GM12878 (cell line): ENCODE measurements around the gene SLC25A26. TPM values are rescaled to one million over a fixed set of nuclear protein-coding genes. Genes with fewer than 3 reads are reported as not detected.

Source experiments
- CREB1 ChIP-seq: IDR thresholded peaks from 2 replicates; pipeline ENCODE4 v1.6.1; 2012; ENCODE audit warnings: low read depth, mild to moderate bottlenecking, inconsistent platforms
- ETV6 ChIP-seq, 2 experiments: fragments of 450-650 bp in 1 of 2; IDR thresholded peaks in 1 of 2; conservative IDR thresholded peaks in 1 of 2; 2 replicates each; pipeline ENCODE4 v1.6.1; 2014; ENCODE audit warnings: antibody characterized with exemption in 1 of 2, borderline replicate concordance in 1 of 2, low read depth in 1 of 2, mild to moderate bottlenecking in 1 of 2, moderate library complexity in 1 of 2
- HDGF ChIP-seq: fragments of 450-650 bp; IDR thresholded peaks from 2 replicates; pipeline ENCODE4 v1.6.1; 2016; ENCODE audit warnings: antibody characterized with exemption
- IKZF2 ChIP-seq, 2 experiments: fragments of 450-650 bp; IDR thresholded peaks; 2 replicates each; pipeline ENCODE4 v1.6.1; 2017; ENCODE audit warnings: mild to moderate bottlenecking in 2 of 2, moderate library complexity in 2 of 2
- NBN ChIP-seq: fragments of 450-650 bp; IDR thresholded peaks from 2 replicates; pipeline ENCODE4 v1.6.1; 2016
- SUZ12 ChIP-seq: fragments of 200-600 bp; sonication (generic); IDR thresholded peaks from one replicate; pipeline ENCODE4 v1.6.1; 2018; ENCODE audit warnings: antibody characterized with exemption, mild to moderate bottlenecking; ENCODE audit not compliant: unreplicated experiment
- polyA plus RNA-seq, 11 experiments: library from polyadenylated mRNA; depleted of rRNA in 4 of 11; unstranded in 6 of 11; stranded (reverse) in 5 of 11; fragments of >200 nt; fragmentation: Nextera tagmentation in 4 of 11; fragmentation: Illumina TruSeq in 1 of 11; extraction: Ambion mirVana in 4 of 11; extraction: Trizol in 1 of 11; gene quantifications; 1 replicate in 1 of 11; 2 replicates in 10 of 11; pipeline versions ENCODE4 v1.2.1 to v1.2.3, GENCODE V29; 2011 to 2016; ENCODE audit warnings: inconsistent platforms in 2 of 11, missing spikeins in 2 of 11, low read depth in 1 of 11
- total RNA-seq, 4 experiments: library from RNA; depleted of rRNA in 3 of 4; stranded (reverse); fragments of >200 nt in 3 of 4; fragmentation: Illumina TruSeq in 1 of 4; extraction: Trizol in 1 of 4; gene quantifications; 2 replicates each; pipeline versions ENCODE4 v1.2.1 to v1.2.3, GENCODE V29; 2013 to 2021
- TF ChIP-seq, protein P1 (sequence below): IDR thresholded peaks from 2 replicates; pipeline ENCODE4 v1.6.1; 2012; ENCODE audit warnings: low read length, inconsistent platforms
- TF ChIP-seq, protein P2 (sequence below): fragments of 450-650 bp; IDR thresholded peaks from 2 replicates; pipeline ENCODE4 v1.6.1; 2017; ENCODE audit warnings: mild to moderate bottlenecking, moderate library complexity
- TF ChIP-seq, protein P3 (sequence below): fragments of 450-650 bp; IDR thresholded peaks from 2 replicates; pipeline ENCODE4 v1.6.1; 2017; ENCODE audit warnings: borderline replicate concordance
- TF ChIP-seq, protein P4 (sequence below): fragments of 450-650 bp; IDR thresholded peaks from 2 replicates; pipeline ENCODE4 v1.6.1; 2016; ENCODE audit warnings: mild to moderate bottlenecking
- TF ChIP-seq, protein P5 (sequence below): fragments of 450-650 bp; IDR thresholded peaks from 2 replicates; pipeline ENCODE4 v1.6.1; 2016; ENCODE audit warnings: mild to moderate bottlenecking

The SLC25A26 gene
- total and polyA plus RNA-seq, 10 of the 15 experiments (the other 5 are each of a cell fraction or from before 2014, with no cell fraction given), result 14.6 to 49.7 (median 24.9) TPM

DNA sequence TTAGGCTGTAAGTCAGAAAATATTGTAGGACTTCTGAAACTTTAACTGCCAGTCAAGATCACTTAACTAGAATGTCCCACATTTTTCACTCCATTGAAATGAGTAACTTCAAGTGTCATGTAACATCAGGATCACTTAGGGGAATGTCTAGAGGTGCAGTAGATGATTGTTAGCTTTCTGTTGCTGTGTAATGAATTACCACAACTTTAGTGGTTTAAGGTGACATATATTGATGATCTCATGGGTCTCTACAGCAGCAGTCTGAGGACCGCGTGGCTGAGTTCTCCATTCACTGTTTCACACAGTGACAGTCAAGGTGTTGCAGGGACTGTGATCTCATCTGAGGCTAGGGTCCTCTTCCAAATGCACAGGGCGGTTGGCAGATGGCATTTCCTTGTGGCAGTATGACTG, 82.7 kb downstream of the SLC25A26 start (continued):
- TF ChIP-seq CREB1 (peak; percentile 50; the same call in 1 of the 2 replicates), NBN (no peak), HDGF (no peak), ETV6 (conservative IDR thresholded peaks at IDR 0.05 in 1 of 2, IDR thresholded peaks at IDR 0.05 in 1 of 2; ENCODE audit: borderline replicate concordance in 1 of 2, low read depth in 1 of 2) (no peak), SUZ12 (no peak), IKZF2 (IDR thresholded peaks at IDR 0.05) (peak in 1 of 2 experiments; percentile 47; a peak in 1 of 4 replicates)
- TF ChIP-seq, protein P1, sequence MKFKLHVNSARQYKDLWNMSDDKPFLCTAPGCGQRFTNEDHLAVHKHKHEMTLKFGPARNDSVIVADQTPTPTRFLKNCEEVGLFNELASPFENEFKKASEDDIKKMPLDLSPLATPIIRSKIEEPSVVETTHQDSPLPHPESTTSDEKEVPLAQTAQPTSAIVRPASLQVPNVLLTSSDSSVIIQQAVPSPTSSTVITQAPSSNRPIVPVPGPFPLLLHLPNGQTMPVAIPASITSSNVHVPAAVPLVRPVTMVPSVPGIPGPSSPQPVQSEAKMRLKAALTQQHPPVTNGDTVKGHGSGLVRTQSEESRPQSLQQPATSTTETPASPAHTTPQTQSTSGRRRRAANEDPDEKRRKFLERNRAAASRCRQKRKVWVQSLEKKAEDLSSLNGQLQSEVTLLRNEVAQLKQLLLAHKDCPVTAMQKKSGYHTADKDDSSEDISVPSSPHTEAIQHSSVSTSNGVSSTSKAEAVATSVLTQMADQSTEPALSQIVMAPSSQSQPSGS, result no peak
- TF ChIP-seq, protein P2, sequence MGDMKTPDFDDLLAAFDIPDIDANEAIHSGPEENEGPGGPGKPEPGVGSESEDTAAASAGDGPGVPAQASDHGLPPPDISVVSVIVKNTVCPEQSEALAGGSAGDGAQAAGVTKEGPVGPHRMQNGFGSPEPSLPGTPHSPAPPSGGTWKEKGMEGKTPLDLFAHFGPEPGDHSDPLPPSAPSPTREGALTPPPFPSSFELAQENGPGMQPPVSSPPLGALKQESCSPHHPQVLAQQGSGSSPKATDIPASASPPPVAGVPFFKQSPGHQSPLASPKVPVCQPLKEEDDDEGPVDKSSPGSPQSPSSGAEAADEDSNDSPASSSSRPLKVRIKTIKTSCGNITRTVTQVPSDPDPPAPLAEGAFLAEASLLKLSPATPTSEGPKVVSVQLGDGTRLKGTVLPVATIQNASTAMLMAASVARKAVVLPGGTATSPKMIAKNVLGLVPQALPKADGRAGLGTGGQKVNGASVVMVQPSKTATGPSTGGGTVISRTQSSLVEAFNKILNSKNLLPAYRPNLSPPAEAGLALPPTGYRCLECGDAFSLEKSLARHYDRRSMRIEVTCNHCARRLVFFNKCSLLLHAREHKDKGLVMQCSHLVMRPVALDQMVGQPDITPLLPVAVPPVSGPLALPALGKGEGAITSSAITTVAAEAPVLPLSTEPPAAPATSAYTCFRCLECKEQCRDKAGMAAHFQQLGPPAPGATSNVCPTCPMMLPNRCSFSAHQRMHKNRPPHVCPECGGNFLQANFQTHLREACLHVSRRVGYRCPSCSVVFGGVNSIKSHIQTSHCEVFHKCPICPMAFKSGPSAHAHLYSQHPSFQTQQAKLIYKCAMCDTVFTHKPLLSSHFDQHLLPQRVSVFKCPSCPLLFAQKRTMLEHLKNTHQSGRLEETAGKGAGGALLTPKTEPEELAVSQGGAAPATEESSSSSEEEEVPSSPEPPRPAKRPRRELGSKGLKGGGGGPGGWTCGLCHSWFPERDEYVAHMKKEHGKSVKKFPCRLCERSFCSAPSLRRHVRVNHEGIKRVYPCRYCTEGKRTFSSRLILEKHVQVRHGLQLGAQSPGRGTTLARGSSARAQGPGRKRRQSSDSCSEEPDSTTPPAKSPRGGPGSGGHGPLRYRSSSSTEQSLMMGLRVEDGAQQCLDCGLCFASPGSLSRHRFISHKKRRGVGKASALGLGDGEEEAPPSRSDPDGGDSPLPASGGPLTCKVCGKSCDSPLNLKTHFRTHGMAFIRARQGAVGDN, result 0 out of 2 replicates have a peak, but pooled peaks have one; percentile 44
- TF ChIP-seq, protein P3, sequence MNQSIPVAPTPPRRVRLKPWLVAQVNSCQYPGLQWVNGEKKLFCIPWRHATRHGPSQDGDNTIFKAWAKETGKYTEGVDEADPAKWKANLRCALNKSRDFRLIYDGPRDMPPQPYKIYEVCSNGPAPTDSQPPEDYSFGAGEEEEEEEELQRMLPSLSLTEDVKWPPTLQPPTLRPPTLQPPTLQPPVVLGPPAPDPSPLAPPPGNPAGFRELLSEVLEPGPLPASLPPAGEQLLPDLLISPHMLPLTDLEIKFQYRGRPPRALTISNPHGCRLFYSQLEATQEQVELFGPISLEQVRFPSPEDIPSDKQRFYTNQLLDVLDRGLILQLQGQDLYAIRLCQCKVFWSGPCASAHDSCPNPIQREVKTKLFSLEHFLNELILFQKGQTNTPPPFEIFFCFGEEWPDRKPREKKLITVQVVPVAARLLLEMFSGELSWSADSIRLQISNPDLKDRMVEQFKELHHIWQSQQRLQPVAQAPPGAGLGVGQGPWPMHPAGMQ, result no peak
- TF ChIP-seq, protein P4, sequence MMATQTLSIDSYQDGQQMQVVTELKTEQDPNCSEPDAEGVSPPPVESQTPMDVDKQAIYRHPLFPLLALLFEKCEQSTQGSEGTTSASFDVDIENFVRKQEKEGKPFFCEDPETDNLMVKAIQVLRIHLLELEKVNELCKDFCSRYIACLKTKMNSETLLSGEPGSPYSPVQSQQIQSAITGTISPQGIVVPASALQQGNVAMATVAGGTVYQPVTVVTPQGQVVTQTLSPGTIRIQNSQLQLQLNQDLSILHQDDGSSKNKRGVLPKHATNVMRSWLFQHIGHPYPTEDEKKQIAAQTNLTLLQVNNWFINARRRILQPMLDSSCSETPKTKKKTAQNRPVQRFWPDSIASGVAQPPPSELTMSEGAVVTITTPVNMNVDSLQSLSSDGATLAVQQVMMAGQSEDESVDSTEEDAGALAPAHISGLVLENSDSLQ, result peak; percentile 76
- TF ChIP-seq, protein P5, sequence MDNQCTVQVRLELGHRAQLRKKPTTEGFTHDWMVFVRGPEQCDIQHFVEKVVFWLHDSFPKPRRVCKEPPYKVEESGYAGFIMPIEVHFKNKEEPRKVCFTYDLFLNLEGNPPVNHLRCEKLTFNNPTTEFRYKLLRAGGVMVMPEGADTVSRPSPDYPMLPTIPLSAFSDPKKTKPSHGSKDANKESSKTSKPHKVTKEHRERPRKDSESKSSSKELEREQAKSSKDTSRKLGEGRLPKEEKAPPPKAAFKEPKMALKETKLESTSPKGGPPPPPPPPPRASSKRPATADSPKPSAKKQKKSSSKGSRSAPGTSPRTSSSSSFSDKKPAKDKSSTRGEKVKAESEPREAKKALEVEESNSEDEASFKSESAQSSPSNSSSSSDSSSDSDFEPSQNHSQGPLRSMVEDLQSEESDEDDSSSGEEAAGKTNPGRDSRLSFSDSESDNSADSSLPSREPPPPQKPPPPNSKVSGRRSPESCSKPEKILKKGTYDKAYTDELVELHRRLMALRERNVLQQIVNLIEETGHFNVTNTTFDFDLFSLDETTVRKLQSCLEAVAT, result no peak
